ENCODE measurements around the gene NIPAL4. TPM values are rescaled to one million over a fixed set of nuclear protein-coding genes. Genes with fewer than 3 reads are reported as not detected.

NIPAL4 gene
- total RNA-seq, 2 donors from 2014 or later, result 0.27 to 0.49 TPM

GRCh38 chr5:157456301-157456700, 3.7 kb upstream of the NIPAL4 start:
- H3K4me1 ChIP-seq (ENCODE audit: control insufficient read depth in 1 of 2, low read depth in 2 of 2), result peaks cover 4 to 13% of the 10 kb centered on the region in 2 donors
- TF ChIP-seq CTCF (IDR thresholded peaks at IDR 0.05), result no peak

GRCh38 chr5:157457391-157457790, 2.6 kb upstream of the NIPAL4 start:
- H3K27ac ChIP-seq, result no peak overlapping the region
- peaks cover 4 to 13% of the 10 kb centered on the region in 2 donors for H3K4me1 ChIP-seq (ENCODE audit: control insufficient read depth in 1 of 2, low read depth in 2 of 2)
- ATAC-seq (ENCODE audit: insufficient number of reproducible peaks, low FRiP score, low read depth) (no peak), DNase-seq (ENCODE audit: low spot score) (no peak)
- H3K27me3 ChIP-seq (replicated peaks; ENCODE audit: insufficient read depth), result no peaks in the 10 kb centered on the region
- no peak overlapping the region for H3K4me3 ChIP-seq
- H3K36me3 ChIP-seq, result no peaks in the 10 kb centered on the region
- H3K9me3 ChIP-seq, result no peaks in the 10 kb centered on the region
- no peak for TF ChIP-seq CTCF (IDR thresholded peaks at IDR 0.05)

More at GRCh38 chr5:157456301-157456700, 3.7 kb upstream of the NIPAL4 start:
- DNase-seq (ENCODE audit: low spot score) (no peak), ATAC-seq (ENCODE audit: insufficient number of reproducible peaks, low FRiP score, low read depth) (no peak)
- Histone ChIP-seq H3K27me3 (replicated peaks; ENCODE audit: insufficient read depth) (no peaks in the 10 kb centered on the region), H3K4me3 (no peak overlapping the region), H3K36me3 (no peaks in the 10 kb centered on the region), H3K9me3 (no peaks in the 10 kb centered on the region), H3K27ac (no peak overlapping the region)

DNA sequence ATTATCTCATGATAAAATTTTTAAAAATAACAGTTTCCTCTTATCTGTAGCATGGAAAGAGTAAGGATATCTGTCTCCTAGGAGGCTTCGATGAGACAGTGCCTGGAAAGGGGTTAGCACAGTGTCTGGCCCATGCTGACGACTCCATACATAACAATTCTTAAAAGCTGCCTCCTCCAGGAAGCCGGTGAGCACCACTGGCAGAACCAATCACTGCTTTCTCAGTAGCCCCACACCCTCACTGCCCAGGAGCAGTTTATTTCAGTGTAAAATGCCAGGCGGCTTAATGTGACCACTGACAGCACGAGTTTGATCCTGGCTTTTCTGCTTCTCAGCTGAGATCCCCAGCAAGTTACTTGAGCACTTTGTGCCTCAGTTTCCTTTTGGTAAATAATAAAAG, 1.2 kb upstream of the NIPAL4 start:
- no peak for ATAC-seq (ENCODE audit: insufficient number of reproducible peaks, low FRiP score, low read depth)
- Histone ChIP-seq H3K9me3 (no peaks in the 10 kb centered on the region), H3K36me3 (no peaks in the 10 kb centered on the region), H3K4me1 (ENCODE audit: control insufficient read depth in 1 of 2, low read depth in 2 of 2) (peaks cover 4 to 13% of the 10 kb centered on the region in 2 donors), H3K4me3 (no peak overlapping the region), H3K27me3 (replicated peaks; ENCODE audit: insufficient read depth) (no peaks in the 10 kb centered on the region), H3K27ac (no peak overlapping the region)
- TF ChIP-seq CTCF (IDR thresholded peaks at IDR 0.05), result no peak
- no peak for DNase-seq (ENCODE audit: low spot score)

DNA sequence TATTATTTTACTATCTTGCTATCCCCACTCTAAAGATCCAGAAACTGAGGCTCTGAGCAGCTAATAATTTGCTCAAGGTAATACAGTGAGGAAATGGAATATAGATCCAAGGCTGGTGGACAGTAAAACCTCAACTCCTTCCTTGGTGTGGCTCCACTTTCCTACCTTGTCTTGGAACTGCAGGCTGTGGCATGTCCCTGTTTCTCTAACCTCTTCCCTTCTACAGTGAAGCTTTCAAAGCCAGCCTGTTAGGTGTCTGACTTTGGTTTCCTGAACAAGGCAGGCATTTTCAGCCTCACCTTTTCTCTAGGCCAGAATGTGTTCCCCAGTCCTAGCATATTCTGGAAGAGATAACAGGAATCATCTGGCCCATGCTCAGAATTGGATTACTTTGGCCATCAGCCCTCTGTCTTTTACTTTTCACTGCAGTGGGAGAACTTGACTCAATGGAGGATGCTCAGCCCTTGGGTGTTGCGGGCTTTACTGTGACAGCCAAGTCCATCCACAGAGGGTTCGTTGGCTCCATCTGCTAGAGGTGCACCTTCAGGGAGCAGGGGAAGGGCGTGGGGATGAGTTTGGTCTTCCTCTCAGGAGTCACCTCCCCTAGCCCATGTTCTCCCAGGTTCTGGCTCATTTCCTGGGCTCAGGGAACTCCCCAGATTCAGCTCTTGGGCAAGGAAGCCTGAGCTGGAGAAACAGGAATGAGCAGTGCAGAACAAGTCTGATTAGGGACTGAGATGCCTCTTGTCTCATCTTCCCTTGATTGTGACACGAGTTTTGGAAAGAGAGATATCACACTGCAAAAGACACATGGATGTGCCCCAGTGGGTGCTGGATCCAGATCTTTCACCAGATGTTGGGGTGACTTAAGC, 1.1 kb downstream of the NIPAL4 start:
- Histone ChIP-seq H3K27ac (no peak overlapping the region), H3K4me3 (no peak overlapping the region), H3K27me3 (replicated peaks; ENCODE audit: insufficient read depth) (no peaks in the 10 kb centered on the region), H3K9me3 (no peaks in the 10 kb centered on the region), H3K4me1 (ENCODE audit: control insufficient read depth in 1 of 2, low read depth in 2 of 2) (peaks cover 4 to 24% of the 10 kb centered on the region in 2 donors), H3K36me3 (no peaks in the 10 kb centered on the region)
- no peak for ATAC-seq (ENCODE audit: insufficient number of reproducible peaks, low FRiP score, low read depth)
- DNase-seq (ENCODE audit: low spot score), result no peak
- no peak for TF ChIP-seq CTCF (IDR thresholded peaks at IDR 0.05)

DNA sequence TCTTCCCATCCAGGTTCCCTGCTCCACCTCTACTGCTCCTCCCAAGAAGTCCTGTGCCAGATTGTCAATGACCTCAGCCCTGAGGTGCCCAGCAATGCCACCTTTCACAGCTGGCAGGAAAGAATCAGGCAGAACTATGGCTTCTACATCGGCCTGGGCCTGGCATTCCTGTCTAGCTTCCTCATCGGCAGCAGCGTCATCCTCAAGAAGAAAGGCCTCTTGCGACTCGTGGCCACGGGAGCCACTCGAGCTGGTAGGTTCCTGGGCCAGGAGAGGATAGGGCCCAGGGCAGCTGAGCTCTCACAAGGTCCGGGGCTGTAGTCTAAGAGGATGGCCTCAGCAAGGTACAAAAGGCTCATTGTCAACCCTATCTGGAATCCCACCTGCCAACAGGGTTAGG, 3.1 kb downstream of the NIPAL4 start:
- TF ChIP-seq CTCF (IDR thresholded peaks at IDR 0.05), result no peak
- Histone ChIP-seq H3K4me3 (no peak overlapping the region), H3K4me1 (ENCODE audit: control insufficient read depth in 1 of 2, low read depth in 2 of 2) (peaks cover 4 to 24% of the 10 kb centered on the region in 2 donors), H3K36me3 (no peaks in the 10 kb centered on the region), H3K9me3 (no peaks in the 10 kb centered on the region), H3K27me3 (replicated peaks; ENCODE audit: insufficient read depth) (no peaks in the 10 kb centered on the region), H3K27ac (no peak overlapping the region)
- no peak for ATAC-seq (ENCODE audit: insufficient number of reproducible peaks, low FRiP score, low read depth)
- DNase-seq (ENCODE audit: low spot score), result no peak
